Heart left ventricle (tissue), 16 donors: Measurements from ENCODE around the gene PRICKLE4. TPM values are rescaled to one million over a fixed set of nuclear protein-coding genes. Genes with fewer than 3 reads are reported as not detected.

ENCODE experiments used
- ATAC-seq, 4 donors: fragments of 200-7000 bp; cut with Tn5 transposase; one replicate each; pipeline ENCODE4 v1.9.1; 2020 to 2022; ENCODE audit warnings: moderate library complexity in 4 of 4, mild to moderate bottlenecking in 3 of 4, moderate number of reproducible peaks in 1 of 4
- DNase-seq, 5 donors: peaks; one replicate each; pipeline ENCODE4 v3.0.0-alpha.2; 2020
- H3K27ac ChIP-seq, 12 donors: fragments of 200-600 bp; sonication (generic) in 4 of 12; one replicate each; pipeline versions ENCODE4 v1.5.0 to v1.8.0; 2016 to 2022; ENCODE audit warnings: mild to moderate bottlenecking in 2 of 12
- H3K27me3 ChIP-seq, 9 donors: fragments of 200-600 bp; sonication (generic) in 2 of 9; one replicate each; pipeline versions ENCODE4 v1.5.1 to v1.8.0; 2016 to 2022; ENCODE audit warnings: mild to moderate bottlenecking in 3 of 9
- H3K36me3 ChIP-seq, 9 donors: fragments of 200-600 bp; sonication (generic) in 2 of 9; one replicate each; pipeline versions ENCODE4 v1.5.0 to v1.8.0; 2018 to 2022; ENCODE audit warnings: mild to moderate bottlenecking in 2 of 9
- H3K4me1 ChIP-seq, 12 donors: fragments of 200-600 bp; sonication (generic) in 4 of 12; one replicate each; pipeline versions ENCODE4 v1.5.0 to v1.8.0; 2016 to 2022; ENCODE audit warnings: mild to moderate bottlenecking in 3 of 12
- H3K4me3 ChIP-seq, 12 donors: fragments of 200-600 bp; sonication (generic) in 4 of 12; one replicate each; pipeline versions ENCODE4 v1.5.0 to v1.8.0; 2017 to 2022; ENCODE audit warnings: mild to moderate bottlenecking in 9 of 12, moderate library complexity in 4 of 12
- H3K9me3 ChIP-seq, 12 donors: fragments of 200-600 bp; sonication (generic) in 4 of 12; one replicate each; pipeline versions ENCODE4 v1.5.0 to v1.8.0; 2016 to 2022; ENCODE audit warnings: mild to moderate bottlenecking in 1 of 12
- POLR2A ChIP-seq, 2 donors: fragments of 450-650 bp; IDR thresholded peaks; one replicate each; pipeline ENCODE4 v1.6.1; 2017; ENCODE audit warnings: antibody characterized with exemption in 2 of 2, mild to moderate bottlenecking in 2 of 2, moderate library complexity in 2 of 2
- WGBS, 4 donors: extraction: QIAGEN DNeasy Blood & Tissue Kit in 2 of 4; methylation state at CpG; one replicate each; pipeline versions ENCODE4 v1.1.5 to v1.1.7; 2013 to 2018; 5-methylcytosine and 5-hydroxymethylcytosine counted together
- intact Hi-C, 10 donors: fragments of 100-400 bp; cut with DNase I; formaldehyde crosslinking; loops; one replicate each; pipeline versions ENCODE4 v1.11.1 to v1.14.2; 2022
- polyA plus RNA-seq, 2 donors: library from polyadenylated mRNA; stranded (reverse); fragments of 200-250 nt; gene quantifications; one replicate each; pipeline ENCODE4 v1.2.3, GENCODE V29; 2013
- total RNA-seq, 9 donors: library from RNA; depleted of rRNA in 2 of 9; stranded (reverse); fragments of >200 nt in 2 of 9; fragmentation: NEBNext Ultra II Directional in 3 of 9; extraction: Animal tissue kit (Norgen Biotek cat#: 25700) in 3 of 9; gene quantifications; one replicate each; pipeline versions ENCODE4 v1.1.0 to v1.2.4, GENCODE V29; 2016 to 2023
- TF ChIP-seq, protein P1 (sequence below), 12 donors: fragments of 200-600 bp; sonication (generic) in 4 of 12; IDR thresholded peaks; one replicate each; pipeline versions ENCODE4 v1.5.0 to v1.8.0; 2018 to 2022; ENCODE audit warnings: antibody characterized with exemption in 12 of 12, mild to moderate bottlenecking in 5 of 12
- donor health status: ischemic (EF 13 %, LVEDD 7.1; RV severe dilation, severe dysfunction).
- donor health status: healthy with polysubstance abuse.
- donor health status: DM: no; HTN: yes; CAD: no.
- donor health status: DM: no; HTN: no; CAD: no.
- donor health status: ischemic (EF 25% LVEDD 6.9; RV normal size, moderate dysfunction).
- donor health status: ischemic (EF 25% LVEDD 5.7; RV mildly dilated, moderate dysfunction).
- donor health status: healthy.
- donor health status: DM: yes; HTN: yes; CAD: no.
- donor health status: ischemic (EF 35%, LVEDD 5.7; RV mildly dilated, moderate dysfunction).
- donor health status: nonischemic (EF 11% LVEDD 7.7; RV severe dilation, severe dysfunction).
- donor health status: DM: yes; HTN: yes; CAD: no.
- donor health status: PGD.
- donor health status: ischemic (EF 29% LVEDD 5.4; RV normal size, mild dysfunction).
- donor health status: nonischemic (EF 23%, LVEDD 6.1; RV moderate dilation, normal function).

The PRICKLE4 gene
- total and polyA plus RNA-seq, 11 donors = 1.1 to 3.9 (median 1.9) TPM

DNA sequence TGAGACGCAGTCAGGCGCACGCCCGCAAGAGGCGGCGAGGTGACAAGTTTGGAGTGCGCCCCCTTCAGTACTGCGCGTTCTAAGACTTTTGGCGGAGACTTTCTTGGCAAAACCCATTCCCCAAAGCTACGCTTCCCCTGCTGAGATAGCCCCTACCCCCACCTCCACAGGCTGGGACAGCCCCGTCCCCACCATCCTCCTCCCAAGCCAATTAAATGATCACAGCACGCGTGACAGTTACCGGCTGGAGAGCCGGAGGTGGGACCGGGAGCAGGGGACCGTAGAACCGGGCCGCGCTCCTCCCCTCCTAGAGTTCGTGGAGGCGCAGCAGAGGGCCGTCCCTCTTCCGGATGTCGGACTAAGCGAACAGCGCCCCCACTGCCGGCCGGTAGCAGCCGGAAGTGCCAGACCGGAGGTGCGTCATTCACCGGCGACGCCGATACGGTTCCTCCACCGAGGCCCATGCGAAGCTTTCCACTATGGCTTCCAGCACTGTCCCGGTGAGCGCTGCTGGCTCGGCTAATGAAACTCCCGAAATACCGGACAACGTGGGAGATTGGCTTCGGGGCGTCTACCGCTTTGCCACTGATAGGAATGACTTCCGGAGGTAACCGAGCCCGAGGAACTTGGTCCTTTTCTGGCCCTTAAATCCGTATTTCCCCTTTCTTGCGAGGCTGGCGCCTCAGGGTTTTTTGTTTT is 6.8 kb downstream of the PRICKLE4 start, which contains the start of gene TOMM6:
TOMM6 (plus strand) TSS at position 476 of the 699 bp plus-strand sequence; CDS start at position 480, 4 bp downstream.
- no peaks in the 10 kb centered on the region for H3K27me3 ChIP-seq
- 0 to 1% (median 1%) methylated on average over 53 to 55 of the region's 55 CpGs for WGBS, 4 donors

DNA sequence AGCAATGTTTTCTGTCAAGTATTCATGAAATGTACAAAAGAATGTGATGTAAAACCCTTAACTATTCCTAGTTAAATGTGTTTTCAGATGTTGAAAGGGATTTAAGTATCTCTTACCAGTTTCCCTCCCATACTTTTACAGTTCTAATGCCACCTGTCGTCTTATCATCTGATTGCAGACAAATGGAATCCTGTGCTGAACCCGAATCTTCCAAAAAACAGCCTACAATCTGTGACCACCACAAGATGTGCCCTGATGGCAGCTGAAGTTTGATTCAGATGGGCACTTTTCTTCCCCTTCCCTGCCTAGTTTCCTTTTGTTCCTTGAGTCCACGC is 8.8 kb downstream of the PRICKLE4 start:
- intact Hi-C loops = loop anchor here in 8 of 10 donors (5.0 to 10.0 kb wide), 11 partner anchors 85 to 775 kb away; partner anchors contain the start of genes BYSL (in 3 of the 8), MED20 (in 3 of the 8), MRPS10 (in 2 of the 8) and USP49 (in 2 of the 8)
- no peak for TF ChIP-seq POLR2A (IDR thresholded peaks at IDR 0.05)
- TF ChIP-seq, protein P1, sequence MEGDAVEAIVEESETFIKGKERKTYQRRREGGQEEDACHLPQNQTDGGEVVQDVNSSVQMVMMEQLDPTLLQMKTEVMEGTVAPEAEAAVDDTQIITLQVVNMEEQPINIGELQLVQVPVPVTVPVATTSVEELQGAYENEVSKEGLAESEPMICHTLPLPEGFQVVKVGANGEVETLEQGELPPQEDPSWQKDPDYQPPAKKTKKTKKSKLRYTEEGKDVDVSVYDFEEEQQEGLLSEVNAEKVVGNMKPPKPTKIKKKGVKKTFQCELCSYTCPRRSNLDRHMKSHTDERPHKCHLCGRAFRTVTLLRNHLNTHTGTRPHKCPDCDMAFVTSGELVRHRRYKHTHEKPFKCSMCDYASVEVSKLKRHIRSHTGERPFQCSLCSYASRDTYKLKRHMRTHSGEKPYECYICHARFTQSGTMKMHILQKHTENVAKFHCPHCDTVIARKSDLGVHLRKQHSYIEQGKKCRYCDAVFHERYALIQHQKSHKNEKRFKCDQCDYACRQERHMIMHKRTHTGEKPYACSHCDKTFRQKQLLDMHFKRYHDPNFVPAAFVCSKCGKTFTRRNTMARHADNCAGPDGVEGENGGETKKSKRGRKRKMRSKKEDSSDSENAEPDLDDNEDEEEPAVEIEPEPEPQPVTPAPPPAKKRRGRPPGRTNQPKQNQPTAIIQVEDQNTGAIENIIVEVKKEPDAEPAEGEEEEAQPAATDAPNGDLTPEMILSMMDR (IDR thresholded peaks at IDR 0.05) = no peak
- Histone ChIP-seq H3K9me3 (no peaks in the 10 kb centered on the region), H3K27ac (peak overlapping the region in 1 of 12 donors; percentile 3), H3K4me3 (peak overlapping the region in 1 of 12 donors; percentile 88), H3K27me3 (no peaks in the 10 kb centered on the region), H3K4me1 (peaks cover 12 to 58% (median 36%) of the 10 kb centered on the region in 12 donors), H3K36me3 (peaks cover 0 to 61% (median 42%) of the 10 kb centered on the region in 9 donors)
- ATAC-seq (no peak), DNase-seq (no peak)
- WGBS, 4 donors = 58 to 66% (median 61%) methylated on average over 3 of the region's 3 CpGs

More for the DNA sequence above, 6.8 kb downstream of the PRICKLE4 start, which contains the start of gene TOMM6:
- H3K36me3 ChIP-seq = peaks cover 0 to 46% (median 37%) of the 10 kb centered on the region in 9 donors
- intact Hi-C loops = loop anchor here in 9 of 10 donors (1.0 to 10.0 kb wide), 14 partner anchors 83 to 777 kb away; partner anchors contain the start of genes BYSL (in 8 of the 9), MED20 (in 8 of the 9), MRPS10 (in 2 of the 9) and USP49 (in 2 of the 9)
- peak within 1 kb of the TSS; percentile 83 to 99 (median 94) for H3K27ac ChIP-seq
- peak; percentile 96 to 98 (median 97) for DNase-seq
- peaks cover 12 to 56% (median 34%) of the 10 kb centered on the region in 12 donors for H3K4me1 ChIP-seq
- H3K9me3 ChIP-seq = no peaks in the 10 kb centered on the region
- TF ChIP-seq POLR2A (IDR thresholded peaks at IDR 0.05) = peak in 1 of 2 donors; percentile 82
- TF ChIP-seq, protein P1 (IDR thresholded peaks at IDR 0.05) = peak; percentile 77 to 97 (median 90)
- peak within 1 kb of the TSS; percentile 43 to 99 (median 88) for H3K4me3 ChIP-seq
- ATAC-seq = peak; percentile 85 to 93 (median 86)

DNA sequence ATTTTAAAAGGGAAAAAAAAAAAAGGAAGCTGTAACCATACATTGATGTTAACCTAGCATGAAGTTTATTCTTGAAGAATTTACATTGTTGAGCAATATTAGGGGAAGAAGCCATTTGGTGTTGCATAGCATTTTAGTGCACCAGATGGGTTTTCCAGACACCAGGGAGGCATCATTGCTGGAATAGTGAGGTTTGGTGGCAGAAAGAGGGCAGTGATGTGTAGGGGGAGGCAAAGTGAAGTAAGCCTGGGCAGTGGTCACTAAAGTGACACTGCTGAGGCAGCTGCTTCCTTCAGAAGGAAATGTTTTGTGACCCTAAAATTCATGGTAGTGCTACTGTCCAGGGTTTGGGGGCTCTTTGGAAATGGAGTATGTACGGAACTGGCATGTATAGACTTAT is 9.5 kb downstream of the PRICKLE4 start:
- peaks cover 10 to 53% (median 31%) of the 10 kb centered on the region in 12 donors for H3K4me1 ChIP-seq
- H3K9me3 ChIP-seq = no peaks in the 10 kb centered on the region
- TF ChIP-seq, protein P1 (IDR thresholded peaks at IDR 0.05) = no peak
- TF ChIP-seq POLR2A (IDR thresholded peaks at IDR 0.05) = no peak
- peaks cover 0 to 65% (median 43%) of the 10 kb centered on the region in 9 donors for H3K36me3 ChIP-seq
- intact Hi-C loops = no loop called here
- 96 to 98% (median 98%) methylated on average over 1 of the region's 1 CpG for WGBS, 4 donors
- H3K27ac ChIP-seq = no peak overlapping the region
- H3K4me3 ChIP-seq = no peak overlapping the region
- H3K27me3 ChIP-seq = no peaks in the 10 kb centered on the region
- DNase-seq (no peak), ATAC-seq (no peak)

DNA sequence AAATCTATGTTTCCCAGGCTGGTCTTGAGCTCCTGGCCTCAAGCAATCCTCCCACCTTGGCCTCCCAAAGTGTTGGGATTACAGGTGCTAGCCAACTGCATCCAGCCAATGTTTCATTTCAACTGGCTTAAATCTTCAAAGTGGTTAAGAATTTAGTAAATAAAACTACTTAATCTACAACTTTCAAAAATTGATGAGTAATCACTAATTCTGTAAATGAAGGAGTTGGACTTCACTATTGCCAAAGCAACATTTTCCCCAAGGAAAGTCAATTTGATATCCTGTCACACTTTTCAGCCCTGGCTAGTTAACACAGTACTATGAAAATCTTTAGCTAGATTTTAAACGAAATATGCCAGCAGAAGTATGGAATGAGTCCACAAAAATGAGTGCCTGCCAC is 10.7 kb downstream of the PRICKLE4 start:
- H3K27me3 ChIP-seq = no peaks in the 10 kb centered on the region
- WGBS, 4 donors = 78 to 87% (median 84%) methylated on average over 1 of the region's 1 CpG
- intact Hi-C loops = no loop called here
- TF ChIP-seq, protein P1 (IDR thresholded peaks at IDR 0.05) = no peak
- TF ChIP-seq POLR2A (IDR thresholded peaks at IDR 0.05) = no peak
- peaks cover 0 to 73% (median 52%) of the 10 kb centered on the region in 9 donors for H3K36me3 ChIP-seq
- peaks cover 4 to 43% (median 20%) of the 10 kb centered on the region in 12 donors for H3K4me1 ChIP-seq
- H3K9me3 ChIP-seq = no peaks in the 10 kb centered on the region
- no peak overlapping the region for H3K4me3 ChIP-seq
- DNase-seq = no peak
- H3K27ac ChIP-seq = peak overlapping the region in 1 of 12 donors; percentile 28
- no peak for ATAC-seq
